MM.1S (cell line): ENCODE results near the gene ANTXR1.

Experiments
- CTCF ChIP-seq: fragments of 300-600 bp; sonication (generic); IDR thresholded peaks from 2 replicates; pipeline ENCODE4 v1.5.1; 2016; ENCODE audit warnings: antibody characterized with exemption, low read length, mixed read lengths
- EZH2phosphoT487 ChIP-seq: fragments of 300-600 bp; sonication (generic); IDR thresholded peaks from 2 replicates; pipeline ENCODE4 v1.6.1; 2018; ENCODE audit warnings: antibody characterized with exemption, low read length

DNA sequence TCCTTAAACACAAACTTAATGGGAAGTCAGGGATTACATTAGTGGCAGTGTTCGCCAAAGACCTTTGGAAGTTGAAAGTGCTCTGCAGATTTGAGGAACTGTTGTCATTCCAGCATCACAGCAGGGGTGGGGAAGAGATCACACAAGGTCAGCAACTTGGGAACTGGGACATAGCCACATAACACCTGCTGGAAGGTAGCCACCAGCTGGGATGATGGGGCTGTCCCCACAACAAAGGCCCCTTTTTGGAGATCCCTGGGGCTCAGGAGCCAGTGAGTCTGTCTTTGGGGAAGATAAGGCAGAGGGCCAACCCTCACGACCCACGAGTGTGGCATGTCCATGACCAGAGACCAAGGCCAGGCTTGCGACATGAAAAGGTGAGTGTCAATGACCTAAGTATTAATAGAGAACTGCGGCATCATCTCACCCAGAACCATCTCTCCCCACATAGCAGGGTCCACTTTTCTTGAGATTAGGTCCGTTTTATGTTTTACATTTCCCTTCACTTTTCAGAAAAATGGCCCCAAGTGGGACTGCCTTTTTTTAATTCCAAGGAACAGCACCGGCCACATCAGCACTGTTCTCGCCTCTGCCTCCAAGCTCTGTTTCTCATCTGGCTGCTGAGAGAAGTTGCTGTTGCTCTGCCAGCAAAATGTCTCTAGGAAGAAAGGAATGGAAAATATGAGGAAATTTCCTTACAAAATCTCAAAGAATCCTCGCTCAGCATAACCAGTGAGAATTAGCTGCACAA lies 267.1 kb downstream of the ANTXR1 start:
- TF ChIP-seq EZH2phosphoT487 (no peak), CTCF (no peak)
